Coronary artery (tissue), 2 donors: ENCODE data around the gene SLC35G2.

Source experiments
- DNase-seq: peaks from one replicate; pipeline ENCODE4 v3.0.0-alpha.2; 2017; ENCODE audit warnings: low spot score
- H3K27ac ChIP-seq, 2 donors: fragments of 200-600 bp; sonication (generic); one replicate each; pipeline ENCODE4 v1.5.1; 2016 to 2019
- H3K4me3 ChIP-seq: fragments of 200-600 bp; sonication (generic); 2 replicates; pipeline ENCODE4 v1.5.1; 2016; ENCODE audit warnings: mild to moderate bottlenecking, moderate library complexity
- TF ChIP-seq, protein P1 (sequence below): fragments of 200-600 bp; sonication (generic); IDR thresholded peaks from one replicate; pipeline ENCODE4 v1.5.1; 2019; ENCODE audit warnings: antibody characterized with exemption

SLC35G2 gene

DNA sequence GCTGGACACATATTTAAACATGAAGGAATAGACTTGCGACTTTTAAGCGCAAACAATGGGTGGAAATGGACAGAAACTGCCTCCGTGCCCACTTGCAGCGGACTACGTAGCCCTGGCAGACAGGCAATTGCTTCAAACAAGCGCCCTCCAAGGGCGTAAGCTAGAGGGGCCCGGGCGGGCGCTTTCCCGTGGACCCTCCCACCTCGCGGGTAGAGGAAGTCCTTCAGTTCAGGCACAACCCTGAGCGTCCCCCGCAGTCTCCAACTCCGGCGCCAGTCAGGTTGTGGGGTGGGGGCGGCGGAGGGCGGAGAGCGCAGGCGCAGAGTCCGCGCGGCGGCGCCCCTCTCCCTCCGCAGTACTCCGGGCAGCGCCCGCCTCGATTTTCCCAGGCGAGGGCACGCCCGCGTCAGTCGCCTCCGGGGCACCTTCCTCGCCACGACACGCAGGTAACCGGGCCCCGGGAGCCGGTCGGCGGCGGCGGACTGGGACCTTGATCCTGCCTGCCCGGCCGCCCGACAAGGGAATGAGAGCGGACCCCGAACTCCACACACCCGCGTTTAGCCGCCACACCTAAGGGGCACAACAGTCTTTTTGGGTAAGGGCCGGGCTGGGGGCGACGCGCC, at the start of gene SLC35G2:
TSS of gene SLC35G2 (plus strand) at position 358 of the 623 bp plus-strand sequence. CDS start 35,335 bp downstream, outside the sequence.
- peak; percentile 75 for DNase-seq
- peak within 1 kb of the TSS; percentile 67 to 92 for H3K27ac ChIP-seq
- peak within 1 kb of the TSS; percentile 85 for H3K4me3 ChIP-seq
- TF ChIP-seq, protein P1, sequence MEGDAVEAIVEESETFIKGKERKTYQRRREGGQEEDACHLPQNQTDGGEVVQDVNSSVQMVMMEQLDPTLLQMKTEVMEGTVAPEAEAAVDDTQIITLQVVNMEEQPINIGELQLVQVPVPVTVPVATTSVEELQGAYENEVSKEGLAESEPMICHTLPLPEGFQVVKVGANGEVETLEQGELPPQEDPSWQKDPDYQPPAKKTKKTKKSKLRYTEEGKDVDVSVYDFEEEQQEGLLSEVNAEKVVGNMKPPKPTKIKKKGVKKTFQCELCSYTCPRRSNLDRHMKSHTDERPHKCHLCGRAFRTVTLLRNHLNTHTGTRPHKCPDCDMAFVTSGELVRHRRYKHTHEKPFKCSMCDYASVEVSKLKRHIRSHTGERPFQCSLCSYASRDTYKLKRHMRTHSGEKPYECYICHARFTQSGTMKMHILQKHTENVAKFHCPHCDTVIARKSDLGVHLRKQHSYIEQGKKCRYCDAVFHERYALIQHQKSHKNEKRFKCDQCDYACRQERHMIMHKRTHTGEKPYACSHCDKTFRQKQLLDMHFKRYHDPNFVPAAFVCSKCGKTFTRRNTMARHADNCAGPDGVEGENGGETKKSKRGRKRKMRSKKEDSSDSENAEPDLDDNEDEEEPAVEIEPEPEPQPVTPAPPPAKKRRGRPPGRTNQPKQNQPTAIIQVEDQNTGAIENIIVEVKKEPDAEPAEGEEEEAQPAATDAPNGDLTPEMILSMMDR: no peak

DNA sequence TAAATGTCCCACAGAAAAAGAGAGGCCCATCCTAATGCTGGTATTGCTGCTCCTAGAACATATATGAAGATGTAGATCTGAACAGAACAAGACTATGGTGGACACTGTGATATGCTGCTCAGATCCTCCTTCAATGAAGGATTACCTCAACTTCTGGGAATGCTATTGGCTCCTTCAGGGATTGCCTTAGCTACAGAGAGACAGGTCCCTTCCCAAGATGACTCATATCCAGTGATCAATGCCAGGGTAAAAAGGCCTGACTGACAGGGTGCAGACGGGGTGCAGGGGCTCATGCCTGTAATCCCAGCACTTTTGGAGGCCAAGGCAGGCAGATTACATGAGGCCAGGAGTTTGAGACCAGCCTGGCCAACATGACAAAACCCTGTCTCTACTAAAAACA, 46.2 kb upstream of the SLC35G2 start:
- no peak for DNase-seq
- H3K4me3 ChIP-seq: no peak overlapping the region
- no peak overlapping the region for H3K27ac ChIP-seq
- TF ChIP-seq, protein P1: no peak

DNA sequence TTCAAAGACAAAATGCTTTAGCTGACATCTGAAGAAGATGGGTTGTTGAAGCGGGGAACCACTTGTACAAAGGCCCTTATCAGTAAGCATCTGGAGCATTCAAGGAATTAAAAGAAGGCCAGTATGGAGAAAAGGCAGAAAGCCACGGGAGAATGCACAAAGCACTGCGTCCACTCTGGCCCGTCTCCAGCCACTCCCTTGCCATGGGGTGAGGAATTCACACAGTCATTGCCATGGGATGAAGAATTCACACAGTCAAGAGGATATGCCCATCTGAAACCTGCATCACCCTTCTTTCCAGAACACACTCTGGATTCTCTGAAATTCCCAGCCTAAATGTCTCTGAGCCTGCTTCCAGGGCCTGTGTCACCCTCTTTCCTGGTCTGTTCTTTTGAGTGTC, 40.1 kb upstream of the SLC35G2 start:
- TF ChIP-seq, protein P1: no peak
- no peak for DNase-seq
- Histone ChIP-seq H3K27ac (no peak overlapping the region), H3K4me3 (no peak overlapping the region)

DNA sequence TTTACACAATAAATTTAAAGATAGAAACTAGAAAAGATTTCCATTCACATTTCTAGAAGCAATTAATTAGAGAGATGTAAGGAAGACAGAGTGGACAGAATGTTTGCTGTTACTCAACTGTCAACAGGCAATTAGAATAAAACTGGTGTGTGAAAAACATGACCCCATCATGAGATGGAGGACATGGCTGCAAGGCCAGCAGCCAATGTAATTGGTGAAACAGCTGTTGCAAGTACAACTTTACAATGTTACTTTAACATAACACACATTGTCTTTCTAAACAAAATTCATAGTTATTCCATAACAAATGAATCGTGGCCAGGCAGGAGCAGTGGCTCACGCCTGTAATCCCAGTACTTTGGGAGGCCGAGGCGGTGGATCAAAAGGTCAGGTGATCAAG, 38.2 kb upstream of the SLC35G2 start:
- Histone ChIP-seq H3K27ac (no peak overlapping the region), H3K4me3 (no peak overlapping the region)
- DNase-seq: no peak
- TF ChIP-seq, protein P1: no peak

DNA sequence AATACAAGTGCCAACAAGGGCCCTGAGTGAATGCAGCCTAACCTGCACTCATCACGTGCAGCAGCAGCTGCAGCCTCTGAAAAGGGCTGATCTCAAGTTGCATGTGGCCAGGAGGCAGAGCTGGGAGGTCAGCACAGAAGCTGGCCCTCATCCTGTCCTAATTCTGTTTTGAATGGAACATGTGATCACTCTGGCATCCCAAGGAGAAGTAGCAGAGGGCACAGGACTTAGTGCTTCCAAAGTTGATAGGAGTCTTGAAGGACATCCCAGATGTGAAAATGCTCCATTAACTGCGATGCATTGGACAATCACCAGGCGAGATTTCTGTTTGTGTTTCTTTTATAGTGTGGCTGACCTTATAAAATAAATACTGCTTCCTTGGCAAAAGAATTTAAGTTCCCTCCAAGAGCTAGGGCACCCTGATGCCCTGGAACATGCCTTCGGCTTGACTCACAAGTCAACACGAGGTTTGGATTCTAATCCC, 35.2 kb upstream of the SLC35G2 start:
- DNase-seq: no peak
- no peak overlapping the region for H3K27ac ChIP-seq
- TF ChIP-seq, protein P1: no peak
- no peak overlapping the region for H3K4me3 ChIP-seq

DNA sequence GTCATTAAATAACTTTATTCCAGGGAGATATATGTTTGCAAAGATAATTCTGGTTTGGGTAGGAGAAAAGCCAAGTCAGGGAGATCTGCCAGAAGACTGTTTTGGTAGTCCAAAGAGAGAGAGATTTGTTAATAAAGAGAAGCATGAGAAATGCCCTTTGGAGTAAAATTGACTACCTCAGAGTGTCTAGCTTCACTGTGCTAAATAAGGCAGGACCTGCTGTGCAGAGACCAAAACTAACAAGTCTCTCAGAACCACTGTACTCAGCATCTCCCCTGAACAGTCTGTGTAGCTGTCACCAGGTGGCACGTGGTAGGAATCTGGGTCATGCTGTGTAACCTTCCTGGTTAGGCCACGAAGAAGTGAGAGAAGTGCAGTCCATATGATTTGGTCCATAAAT, 31.6 kb upstream of the SLC35G2 start:
- Histone ChIP-seq H3K4me3 (peak overlapping the region; percentile 65), H3K27ac (peak overlapping the region; percentile 62 to 81)
- TF ChIP-seq, protein P1: no peak
- DNase-seq: no peak

DNA sequence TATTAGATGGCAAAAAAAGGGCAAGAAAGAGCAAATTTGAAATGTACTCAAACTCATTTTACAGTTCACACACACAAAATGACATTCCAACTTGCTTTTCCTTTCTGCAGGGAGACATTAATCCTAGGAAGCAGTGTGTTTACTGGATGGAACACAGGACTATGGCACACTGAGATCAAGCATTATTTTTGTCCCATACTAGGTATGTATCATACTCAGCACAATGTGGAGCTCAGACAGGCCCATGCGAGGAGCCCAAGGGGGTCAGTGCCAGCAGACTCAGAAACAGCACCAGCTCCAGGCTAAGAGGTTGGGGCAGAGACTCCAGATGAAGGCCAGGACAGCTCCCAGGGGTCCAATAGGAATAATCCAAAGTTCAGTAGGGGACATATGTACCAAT, 30.8 kb upstream of the SLC35G2 start:
- Histone ChIP-seq H3K27ac (no peak overlapping the region), H3K4me3 (no peak overlapping the region)
- no peak for DNase-seq
- TF ChIP-seq, protein P1: no peak
